NCI-H128 (cell line): ENCODE data around the gene BARX1.
"Not testable (repeated sequence)": the region's sequence is repeated elsewhere in the genome, so short reads cannot be mapped to it uniquely, and the experiment has no call there.

Experiments used
- DNase-seq: peaks from one replicate; lab custom pipeline; 2025; ENCODE audit not compliant: unreplicated experiment; lab: John Stamatoyannopoulos, UW

Gene BARX1

GRCh38 chr9:93967020-93967803, 12.1 kb upstream of the BARX1 start:
- DNase-seq, result no peak

DNA sequence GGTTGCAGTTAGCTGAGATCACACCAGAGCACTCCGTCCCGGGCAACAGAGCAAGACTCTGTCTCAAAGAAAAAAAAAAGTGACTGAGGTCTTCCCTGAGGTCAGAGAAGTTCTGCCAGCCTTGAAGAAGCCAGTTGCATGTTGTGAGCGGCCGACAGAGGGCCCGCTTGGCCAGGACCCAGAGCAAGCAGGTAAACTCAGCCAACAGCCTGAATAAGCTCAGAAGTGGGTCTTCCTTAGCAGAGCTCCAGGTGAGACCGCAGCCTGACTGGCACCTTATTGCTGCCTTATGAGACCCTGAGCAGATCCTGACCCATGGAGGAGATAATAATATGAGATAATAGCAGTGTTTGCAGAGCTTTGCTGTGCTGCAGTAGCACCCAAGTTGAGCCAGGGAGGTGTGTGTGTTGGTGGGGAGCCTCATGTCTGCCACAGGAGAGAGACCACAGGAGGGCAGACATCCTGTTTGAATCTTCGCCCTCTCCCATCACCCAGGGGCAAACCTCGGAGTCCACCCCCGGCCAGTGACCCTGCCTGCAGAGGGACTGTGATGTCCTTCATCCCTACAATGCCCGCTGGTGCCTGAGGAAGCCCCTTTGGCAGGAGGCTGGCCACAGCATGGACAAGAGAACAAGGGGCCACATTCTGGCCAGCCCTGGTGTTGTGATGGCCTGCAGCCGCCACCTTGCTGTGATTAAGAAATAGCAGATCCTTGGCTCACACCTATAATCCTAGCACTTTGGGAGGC, 10.8 kb upstream of the BARX1 start:
- DNase-seq, result no peak

GRCh38 chr9:93964685-93965084, 9.5 kb upstream of the BARX1 start:
- no peak for DNase-seq

DNA sequence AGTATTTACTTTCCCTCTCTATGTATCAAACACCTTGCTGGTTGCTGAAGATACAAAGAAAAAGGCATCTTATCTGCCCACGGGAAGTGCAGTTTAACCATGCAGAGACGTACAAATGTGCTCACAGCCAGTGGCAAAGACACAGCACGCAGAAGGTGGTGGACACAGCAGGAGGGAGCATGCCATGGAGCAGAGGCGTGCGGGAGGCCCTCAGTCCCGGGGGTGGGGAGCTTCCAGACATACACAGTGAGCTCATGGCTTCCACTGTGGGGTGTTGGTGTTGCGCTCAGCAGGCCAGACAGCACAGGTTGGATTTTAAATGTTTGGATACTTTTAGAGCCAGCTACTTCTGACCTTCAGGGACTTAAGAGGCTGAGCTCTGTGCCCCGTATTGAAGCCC, 8.8 kb upstream of the BARX1 start:
- no peak for DNase-seq

DNA sequence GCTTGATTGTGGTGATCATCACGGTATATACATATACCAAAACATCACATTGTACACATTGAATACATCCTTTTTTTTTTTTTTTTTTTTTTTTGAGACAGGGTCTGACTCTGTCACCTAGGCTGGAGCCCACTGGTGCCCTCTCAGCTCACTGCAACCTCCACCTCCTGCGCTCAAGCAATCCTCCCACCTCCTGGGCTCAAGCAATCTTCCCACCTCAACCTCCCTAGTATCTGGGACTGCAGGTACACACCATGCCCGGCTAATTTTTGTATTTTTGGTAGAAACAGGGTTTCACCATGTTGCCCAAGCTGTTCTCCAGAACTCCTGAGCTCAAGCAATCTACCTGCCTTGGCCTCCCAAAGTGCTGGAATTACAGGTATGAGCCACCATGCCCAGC, 8.3 kb upstream of the BARX1 start:
- not testable (repeated sequence) for DNase-seq

DNA sequence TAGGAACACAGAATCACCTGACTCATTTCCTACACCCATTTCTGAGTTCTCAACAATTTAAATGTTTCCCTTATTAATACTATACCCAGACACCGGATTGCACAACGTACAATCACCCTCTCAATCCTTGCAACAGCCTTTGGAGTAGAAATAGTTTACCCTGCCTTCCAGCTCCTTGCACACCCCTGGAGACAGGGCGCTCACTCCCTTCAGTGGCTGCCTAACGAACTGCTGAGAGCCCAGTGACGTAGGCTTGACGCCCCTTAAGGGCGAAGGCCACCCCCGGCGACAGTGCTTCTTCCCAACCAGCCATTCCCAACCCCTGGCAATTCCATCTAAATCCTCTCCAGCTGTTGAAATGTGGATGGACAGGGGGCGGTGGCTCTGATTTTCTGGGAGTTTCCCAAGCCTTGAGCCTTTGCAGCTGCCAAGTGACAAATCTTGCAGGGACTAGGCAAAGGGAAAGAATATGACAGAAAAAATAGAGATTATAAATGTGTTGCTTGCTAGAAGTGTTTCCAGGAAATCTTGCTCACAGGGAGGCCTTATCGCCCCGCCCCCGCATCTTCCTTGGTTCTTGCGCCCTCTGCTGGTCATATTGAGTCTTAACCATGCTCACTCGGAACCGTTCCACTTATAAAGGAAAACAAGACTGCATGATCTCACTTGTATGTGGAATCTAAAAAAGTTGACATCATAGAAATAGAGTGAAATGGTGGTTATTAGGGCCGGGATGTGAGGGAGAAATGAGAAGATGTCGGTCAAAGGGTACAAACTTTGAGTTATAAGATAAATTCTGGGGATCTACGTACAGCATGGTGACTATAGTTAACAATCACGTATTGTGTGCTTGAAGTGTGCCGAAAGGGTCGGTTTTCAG, 7.6 kb upstream of the BARX1 start:
- peak; percentile 91 for DNase-seq

DNA sequence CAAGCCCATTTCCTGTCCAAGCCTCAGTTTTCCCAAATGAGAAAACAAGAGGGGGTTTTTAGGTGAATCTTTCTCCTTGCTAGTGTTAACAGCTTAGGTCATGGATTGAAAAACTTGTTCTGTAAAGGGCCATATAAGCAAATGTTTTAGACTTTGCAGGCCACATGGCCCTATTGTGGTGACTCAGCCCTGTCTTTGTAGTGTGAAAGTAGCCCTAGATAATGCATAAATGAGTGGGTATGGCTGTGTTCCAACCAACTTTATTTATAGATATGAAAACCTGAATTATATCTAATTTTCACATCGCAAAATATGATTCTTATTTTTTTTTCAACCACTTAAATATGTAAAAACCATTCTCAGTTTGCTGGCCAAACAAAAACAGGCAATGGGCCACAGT, 6.9 kb upstream of the BARX1 start:
- DNase-seq, result no peak

DNA sequence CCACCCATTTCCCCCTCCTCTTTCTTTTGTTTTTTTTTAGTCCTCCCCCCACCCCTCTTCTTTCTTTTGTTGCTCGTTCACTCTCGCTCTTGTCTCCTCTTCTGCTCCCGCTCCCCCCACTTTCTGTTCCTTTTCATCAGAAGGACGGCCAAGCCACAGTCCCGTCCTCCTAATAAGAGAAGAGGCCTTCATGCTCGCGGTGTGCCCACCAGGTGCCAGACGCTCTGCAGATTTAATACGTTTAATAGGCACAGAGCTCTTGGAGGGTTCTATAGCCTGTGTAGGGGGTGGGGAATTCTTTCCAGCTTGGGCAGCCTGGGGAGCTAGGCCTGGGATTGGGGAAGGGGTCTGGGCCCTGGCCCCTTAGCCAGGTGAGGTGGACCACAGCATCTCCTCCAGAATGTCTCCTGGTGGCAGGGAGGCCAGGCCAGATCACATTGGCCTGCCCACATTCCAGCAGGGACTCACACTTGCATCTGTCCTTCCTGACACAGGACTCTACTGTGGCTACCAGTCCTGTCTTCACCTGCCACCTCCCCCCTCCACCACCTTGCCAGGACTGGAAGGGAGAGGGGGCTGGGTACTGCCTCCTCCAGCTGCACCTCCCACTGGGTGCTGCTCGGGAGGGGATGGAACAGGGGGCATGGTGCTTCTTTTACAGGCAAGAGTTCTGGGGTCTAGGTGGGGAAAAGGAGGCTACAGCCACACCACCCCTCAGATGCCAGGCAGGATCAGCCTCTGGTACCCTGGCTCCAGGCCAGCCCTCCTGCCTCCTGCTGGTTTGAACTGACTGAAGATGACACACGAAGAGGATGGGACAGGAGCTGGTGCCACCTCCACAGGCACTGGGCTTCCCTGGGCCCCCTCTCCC, 6.1 kb upstream of the BARX1 start:
- no peak for DNase-seq

DNA sequence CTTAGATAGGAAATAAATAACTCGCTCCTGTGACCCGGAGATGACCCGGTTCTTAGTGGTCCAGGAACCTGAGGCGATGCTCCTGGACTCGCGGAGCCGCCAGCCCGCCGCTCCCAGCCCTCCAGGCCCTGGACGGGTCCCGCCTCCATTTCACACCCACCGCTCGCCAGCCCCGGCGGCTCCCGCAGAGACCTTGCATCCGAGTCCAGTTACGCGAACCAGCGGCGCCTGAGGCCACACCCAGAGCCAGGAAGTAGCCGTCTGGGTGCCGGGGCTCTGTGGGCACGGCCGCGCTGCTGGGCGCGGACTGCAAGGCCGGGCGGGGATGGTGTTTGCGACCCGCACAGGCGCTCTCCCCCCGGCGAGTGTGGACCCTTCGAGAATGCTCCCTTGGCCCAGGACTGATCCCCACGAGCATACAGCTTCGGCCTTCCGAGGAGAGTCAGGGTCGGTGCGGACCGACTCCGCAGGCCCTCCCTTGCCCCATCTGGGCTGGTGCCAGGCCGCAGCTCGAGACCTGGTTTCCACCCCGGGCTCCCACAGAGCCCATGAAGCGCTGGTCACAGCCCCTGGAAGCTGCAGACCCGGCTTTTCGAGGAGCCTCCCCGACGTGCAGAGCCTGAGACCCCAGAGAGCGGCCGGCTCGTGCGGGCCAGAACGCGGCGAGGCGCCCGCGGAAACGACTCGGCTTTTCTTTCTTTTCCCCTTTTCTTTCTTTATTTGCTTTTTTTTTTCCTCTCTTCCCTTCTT, 5.2 kb upstream of the BARX1 start:
- DNase-seq, result no peak

DNA sequence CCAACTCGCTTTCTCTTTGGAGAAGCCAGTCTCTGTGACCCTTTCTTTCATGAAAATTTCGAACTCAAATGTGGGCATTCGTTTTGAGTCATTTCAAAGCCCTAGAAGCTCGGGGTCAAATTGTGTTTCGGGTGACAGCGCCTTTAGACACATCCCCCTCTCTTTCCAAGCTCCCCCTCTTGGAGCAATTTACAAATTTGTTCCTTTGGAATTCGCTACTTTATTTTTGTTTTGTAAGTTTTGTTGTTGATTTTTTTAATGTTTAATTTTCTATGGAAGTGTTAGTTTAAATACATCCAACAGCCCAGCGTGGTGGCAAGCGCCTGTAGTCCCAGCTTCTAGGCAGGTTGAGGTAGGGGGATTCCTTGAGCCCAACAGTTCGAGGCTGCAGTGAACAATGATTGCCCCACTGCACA, 4.6 kb upstream of the BARX1 start:
- DNase-seq, result no peak

- DNase-seq, result no peak
Observed at GRCh38 chr9:93958819-93959682, 3.9 kb upstream of the BARX1 start.

DNA sequence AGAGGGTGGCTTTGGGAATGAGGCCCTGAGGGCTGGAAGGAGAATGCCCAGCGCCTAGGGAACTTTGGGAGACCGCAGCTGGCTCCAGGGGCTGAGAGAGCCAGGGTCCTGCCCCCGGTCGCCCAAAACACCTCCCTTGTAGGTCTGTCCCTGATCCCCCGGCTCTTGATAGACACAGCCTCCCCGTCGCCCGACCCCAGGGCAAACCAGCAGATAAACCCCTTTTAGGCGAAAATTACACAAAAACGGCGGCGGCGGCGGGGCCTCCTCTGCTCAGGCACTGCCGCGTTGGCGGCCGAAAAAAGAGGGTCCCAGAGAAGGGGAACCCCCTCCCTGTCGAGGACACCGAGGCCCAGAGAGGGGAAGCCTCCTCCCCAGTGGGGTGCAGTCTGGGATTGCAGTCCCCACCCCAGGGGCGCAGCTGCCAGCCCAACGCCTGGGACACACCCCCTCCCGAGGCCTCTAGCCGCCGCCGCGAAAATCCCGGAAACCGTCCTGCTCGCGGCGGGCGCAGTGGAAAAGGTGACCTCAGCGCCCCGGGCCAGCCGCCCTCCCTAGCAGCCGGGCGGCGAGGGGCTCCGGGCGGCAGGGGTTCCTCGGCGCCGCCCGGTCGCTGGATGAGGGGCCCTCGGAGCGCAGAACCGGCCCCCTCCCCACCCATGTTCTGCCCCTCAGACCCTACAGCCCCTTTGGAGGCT, 3.1 kb upstream of the BARX1 start:
- no peak for DNase-seq

DNA sequence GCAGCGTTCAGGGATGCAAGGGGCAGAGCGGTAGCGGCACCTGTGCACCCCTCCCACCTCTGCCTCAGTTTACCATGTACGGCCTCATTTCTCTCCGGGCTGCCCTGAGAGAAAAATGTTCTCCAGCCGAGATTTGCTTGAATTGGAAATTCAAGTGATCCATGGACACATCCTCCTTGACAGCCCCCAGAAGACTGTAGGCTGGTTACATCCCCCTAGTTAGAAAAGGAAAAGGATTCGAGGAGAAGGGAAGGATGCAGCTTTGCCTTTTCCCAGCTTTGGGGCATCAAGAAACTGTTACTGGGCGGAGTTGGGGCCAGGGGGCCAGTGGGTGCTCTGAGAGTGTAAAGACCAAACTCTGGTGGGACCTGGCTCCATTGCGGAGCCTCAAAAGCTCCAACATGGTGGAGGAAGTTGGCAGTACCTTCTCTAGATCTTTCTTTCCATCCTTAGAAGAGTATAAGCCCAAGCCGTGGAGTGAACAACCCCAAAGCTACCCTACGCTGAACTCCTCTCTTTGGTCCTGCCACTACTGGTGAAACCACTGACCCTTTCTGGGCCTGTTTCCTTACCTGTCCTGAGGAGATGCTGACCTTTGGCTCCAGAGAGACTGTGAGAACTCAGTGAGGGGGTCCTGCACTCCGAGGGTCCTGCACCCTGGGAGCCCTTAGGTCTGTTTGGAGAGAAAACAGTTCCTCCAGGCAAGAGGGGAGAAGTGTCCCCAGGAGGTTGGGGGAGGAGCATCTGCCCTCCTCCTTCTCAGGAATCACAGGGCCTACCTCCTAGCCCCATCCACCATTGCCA, 1.0 kb upstream of the BARX1 start:
- no peak for DNase-seq

GRCh38 chr9:93954434-93955061, 607 bp downstream of the BARX1 start:
- no peak for DNase-seq

- DNase-seq, result no peak
Observed at GRCh38 chr9:93953496-93954433, 1.4 kb downstream of the BARX1 start.
